Ovary (tissue), 9 donors: Measurements from ENCODE around the gene DNAI4. TPM values are rescaled to one million over a fixed set of nuclear protein-coding genes. Genes with fewer than 3 reads are reported as not detected.

Experiments used
- DNase-seq, 5 donors: peaks; one replicate each; pipeline ENCODE4 v3.0.0-alpha.2; 2019 to 2020
- H3K27ac ChIP-seq, 2 donors: fragments of 200-600 bp; one replicate each; pipeline versions ENCODE4 v1.5.1 to v1.8.0; 2019 to 2022
- H3K27me3 ChIP-seq: fragments of 200-600 bp; one replicate; pipeline ENCODE4 v1.8.0; 2022
- H3K36me3 ChIP-seq: fragments of 200-600 bp; sonication (generic); one replicate; pipeline ENCODE4 v1.5.1; 2019
- H3K4me1 ChIP-seq: one replicate; pipeline ENCODE4 v1.8.1; 2013; ENCODE audit warnings: mild to moderate bottlenecking, moderate library complexity; ENCODE audit not compliant: insufficient read depth
- H3K4me3 ChIP-seq: fragments of 200-600 bp; sonication (generic); one replicate; pipeline ENCODE4 v1.5.1; 2017
- H3K9me3 ChIP-seq, 2 donors: fragments of 200-600 bp in 1 of 2; sonication (generic) in 1 of 2; one replicate each; pipeline versions ENCODE4 v1.5.1 to v1.8.1; 2013 to 2019; ENCODE audit warnings: mild to moderate bottlenecking in 1 of 2, moderate library complexity in 1 of 2
- EP300 ChIP-seq: sonication (generic); formaldehyde crosslinking; IDR thresholded peaks from one replicate; pipeline ENCODE4 v1.6.1; 2017; ENCODE audit warnings: antibody characterized with exemption
- POLR2A ChIP-seq: fragments of 450-650 bp; IDR thresholded peaks from one replicate; pipeline ENCODE4 v1.6.1; 2017; ENCODE audit warnings: antibody characterized with exemption, mild to moderate bottlenecking, moderate library complexity
- WGBS, 3 donors: extraction: QIAGEN DNeasy Blood & Tissue Kit in 1 of 3; methylation state at CpG; one replicate each; pipeline versions ENCODE4 v1.1.5 to v1.1.7; 2013 to 2017; 5-methylcytosine and 5-hydroxymethylcytosine counted together
- intact Hi-C, 4 donors: fragments of 100-400 bp; cut with DNase I; formaldehyde crosslinking; loops; one replicate each; pipeline versions ENCODE4 v1.11.0 to v1.15.1; 2022 to 2023
- polyA plus RNA-seq, 2 donors: library from polyadenylated mRNA; stranded (reverse); fragments of 200-250 nt in 1 of 2; fragments of 350-450 nt in 1 of 2; fragmentation: Illumina TruSeq in 1 of 2; extraction: RNeasy Lipid Tissue Mini Kit (QIAGEN cat#74804) in 1 of 2; gene quantifications; one replicate each; pipeline ENCODE4 v1.2.3, GENCODE V29; 2013 to 2014
- total RNA-seq, 7 donors: library from RNA; depleted of rRNA in 2 of 7; stranded (reverse); fragments of >200 nt in 2 of 7; fragmentation: NEBNext Ultra II Directional in 3 of 7; extraction: Animal tissue kit (Norgen Biotek cat#: 25700) in 3 of 7; gene quantifications; one replicate each; pipeline versions ENCODE4 v1.1.0 to v1.2.4, GENCODE V29; 2016 to 2023
- TF ChIP-seq, protein P1 (sequence below), 3 donors: fragments of 450-650 bp in 2 of 3; fragments of 200-600 bp in 1 of 3; IDR thresholded peaks; one replicate each; pipeline versions ENCODE4 v1.5.1 to v1.8.0; 2016 to 2022; ENCODE audit warnings: antibody characterized with exemption in 3 of 3, mild to moderate bottlenecking in 1 of 3
- donor health status: DM: no; HTN: no; CAD: no; lungs with moderate emphysema.
- donor health status: DM: no; HTN: no; CAD: no.
- donor health status: Bipolar disorder and iron deficiency.
- donor health status: DM: yes; HTN: yes; CAD: no.
- donor health status: DM: no; HTN: no; CAD: no.
- donor health status: DM: yes; HTN: yes; CAD: no.

The DNAI4 gene
- total and polyA plus RNA-seq, 9 donors = 2.5 to 52.6 (median 27.2) TPM

DNA sequence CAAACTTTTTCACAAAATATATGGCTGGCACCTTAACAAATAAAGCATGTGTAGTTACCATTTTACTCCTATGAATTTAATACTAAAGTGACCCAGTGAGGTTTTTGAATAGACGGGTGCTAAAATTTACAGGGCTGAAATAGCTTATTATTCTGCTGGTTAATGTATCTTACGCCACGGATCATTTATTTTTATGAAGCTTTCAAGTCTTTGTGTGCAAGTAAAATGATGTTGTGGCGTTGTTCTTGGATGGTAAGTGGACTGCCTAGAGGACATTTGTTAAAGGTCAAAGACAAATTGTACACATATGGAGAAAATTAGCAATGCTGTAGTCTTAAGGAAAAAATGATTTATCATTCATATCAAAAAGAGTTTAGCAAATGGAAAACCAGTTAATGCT, 146.4 kb downstream of the DNAI4 start:
- WGBS, 3 donors = 56 to 86% (median 76%) methylated on average over 4 of the region's 4 CpGs
- H3K4me1 ChIP-seq = peaks cover 2% of the 10 kb centered on the region
- H3K36me3 ChIP-seq = no peaks in the 10 kb centered on the region
- intact Hi-C loops = no loop called here
- no peak for DNase-seq
- no peak overlapping the region for H3K4me3 ChIP-seq
- no peaks in the 10 kb centered on the region for H3K9me3 ChIP-seq
- no peak for TF ChIP-seq POLR2A
- no peak for TF ChIP-seq EP300
- TF ChIP-seq, protein P1, sequence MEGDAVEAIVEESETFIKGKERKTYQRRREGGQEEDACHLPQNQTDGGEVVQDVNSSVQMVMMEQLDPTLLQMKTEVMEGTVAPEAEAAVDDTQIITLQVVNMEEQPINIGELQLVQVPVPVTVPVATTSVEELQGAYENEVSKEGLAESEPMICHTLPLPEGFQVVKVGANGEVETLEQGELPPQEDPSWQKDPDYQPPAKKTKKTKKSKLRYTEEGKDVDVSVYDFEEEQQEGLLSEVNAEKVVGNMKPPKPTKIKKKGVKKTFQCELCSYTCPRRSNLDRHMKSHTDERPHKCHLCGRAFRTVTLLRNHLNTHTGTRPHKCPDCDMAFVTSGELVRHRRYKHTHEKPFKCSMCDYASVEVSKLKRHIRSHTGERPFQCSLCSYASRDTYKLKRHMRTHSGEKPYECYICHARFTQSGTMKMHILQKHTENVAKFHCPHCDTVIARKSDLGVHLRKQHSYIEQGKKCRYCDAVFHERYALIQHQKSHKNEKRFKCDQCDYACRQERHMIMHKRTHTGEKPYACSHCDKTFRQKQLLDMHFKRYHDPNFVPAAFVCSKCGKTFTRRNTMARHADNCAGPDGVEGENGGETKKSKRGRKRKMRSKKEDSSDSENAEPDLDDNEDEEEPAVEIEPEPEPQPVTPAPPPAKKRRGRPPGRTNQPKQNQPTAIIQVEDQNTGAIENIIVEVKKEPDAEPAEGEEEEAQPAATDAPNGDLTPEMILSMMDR (IDR thresholded peaks at IDR 0.05) = no peak
- H3K27me3 ChIP-seq = no peaks in the 10 kb centered on the region
- H3K27ac ChIP-seq = no peak overlapping the region

DNA sequence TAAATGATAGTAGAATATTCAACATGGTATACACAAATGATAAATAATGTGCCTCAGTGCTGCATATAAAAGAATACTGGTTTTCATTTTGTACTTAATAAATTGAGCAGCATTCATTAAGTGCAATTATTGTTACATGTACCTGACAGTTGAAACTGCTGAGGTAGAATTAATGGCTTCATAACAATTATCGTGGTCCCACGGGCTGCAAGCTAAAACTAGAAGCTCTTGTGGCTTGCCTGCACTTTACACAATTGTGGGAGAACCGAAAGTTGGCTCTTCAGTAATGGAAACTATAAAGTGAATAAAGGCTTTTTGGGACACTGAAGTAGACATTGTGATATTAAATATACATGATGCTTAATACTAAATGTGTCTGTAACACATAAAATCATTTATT, 146.8 kb downstream of the DNAI4 start:
- no peak overlapping the region for H3K4me3 ChIP-seq
- no peak for DNase-seq
- H3K4me1 ChIP-seq = peaks cover 2% of the 10 kb centered on the region
- H3K27me3 ChIP-seq = no peaks in the 10 kb centered on the region
- TF ChIP-seq EP300 (no peak), POLR2A (no peak)
- TF ChIP-seq, protein P1 (IDR thresholded peaks at IDR 0.05) = no peak
- H3K27ac ChIP-seq = no peak overlapping the region
- 36 to 54% (median 39%) methylated on average over 3 of the region's 3 CpGs for WGBS, 3 donors
- intact Hi-C loops = no loop called here
- no peaks in the 10 kb centered on the region for H3K9me3 ChIP-seq
- H3K36me3 ChIP-seq = no peaks in the 10 kb centered on the region

DNA sequence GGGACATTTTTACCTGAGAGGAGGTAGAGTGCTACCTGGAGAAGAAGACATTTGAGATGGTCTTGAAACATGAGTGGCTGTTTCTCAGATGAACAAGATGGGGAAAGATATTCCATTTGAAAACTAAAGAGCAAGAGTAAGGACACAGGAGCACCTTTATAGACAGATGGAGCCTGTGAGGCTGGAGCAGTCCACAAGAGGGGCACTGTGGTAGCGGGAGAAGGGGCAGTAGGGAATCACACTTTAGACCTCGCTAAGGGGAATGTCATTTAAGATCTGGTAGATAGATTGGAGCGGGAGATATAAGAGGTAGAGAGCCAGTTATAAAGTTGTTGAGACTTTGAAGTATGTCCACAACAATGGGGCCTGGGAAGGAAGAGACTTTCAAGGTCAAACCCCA, 149.0 kb downstream of the DNAI4 start:
- H3K36me3 ChIP-seq = no peaks in the 10 kb centered on the region
- no peak overlapping the region for H3K27ac ChIP-seq
- no peak for DNase-seq
- H3K4me1 ChIP-seq = peaks cover 2% of the 10 kb centered on the region
- H3K27me3 ChIP-seq = no peaks in the 10 kb centered on the region
- 77 to 86% (median 81%) methylated on average over 3 of the region's 3 CpGs for WGBS, 3 donors
- intact Hi-C loops = no loop called here
- H3K4me3 ChIP-seq = no peak overlapping the region
- TF ChIP-seq, protein P1 (IDR thresholded peaks at IDR 0.05) = no peak
- TF ChIP-seq POLR2A (no peak), EP300 (no peak)
- H3K9me3 ChIP-seq = no peaks in the 10 kb centered on the region

DNA sequence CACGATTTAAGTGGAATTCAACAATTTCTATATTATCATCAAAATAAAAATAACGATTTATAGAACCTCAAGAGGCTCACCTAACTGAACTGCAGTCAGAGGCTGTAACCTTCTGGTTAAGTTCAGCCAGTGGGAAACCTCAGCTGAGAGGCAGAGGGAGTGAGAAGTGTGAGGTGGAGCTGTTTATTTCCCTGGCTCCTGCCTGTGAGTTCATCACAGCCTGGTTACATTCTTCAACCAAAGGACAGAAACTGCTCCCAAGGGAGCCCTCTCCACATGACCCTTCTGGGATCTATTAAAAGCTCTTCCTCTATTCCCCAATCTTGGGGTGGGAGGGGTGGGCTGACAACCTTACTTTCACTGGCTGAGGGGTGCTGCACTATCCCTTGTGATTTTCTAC, 150.2 kb downstream of the DNAI4 start:
- Histone ChIP-seq H3K4me3 (no peak overlapping the region), H3K4me1 (peaks cover 2% of the 10 kb centered on the region), H3K36me3 (no peaks in the 10 kb centered on the region), H3K27ac (no peak overlapping the region), H3K9me3 (no peaks in the 10 kb centered on the region), H3K27me3 (no peaks in the 10 kb centered on the region)
- TF ChIP-seq, protein P1 (IDR thresholded peaks at IDR 0.05) = no peak
- TF ChIP-seq POLR2A = no peak
- no peak for DNase-seq
- WGBS, 3 donors = 55 to 72% (median 63%) methylated on average over 2 of the region's 2 CpGs
- intact Hi-C loops = no loop called here

DNA sequence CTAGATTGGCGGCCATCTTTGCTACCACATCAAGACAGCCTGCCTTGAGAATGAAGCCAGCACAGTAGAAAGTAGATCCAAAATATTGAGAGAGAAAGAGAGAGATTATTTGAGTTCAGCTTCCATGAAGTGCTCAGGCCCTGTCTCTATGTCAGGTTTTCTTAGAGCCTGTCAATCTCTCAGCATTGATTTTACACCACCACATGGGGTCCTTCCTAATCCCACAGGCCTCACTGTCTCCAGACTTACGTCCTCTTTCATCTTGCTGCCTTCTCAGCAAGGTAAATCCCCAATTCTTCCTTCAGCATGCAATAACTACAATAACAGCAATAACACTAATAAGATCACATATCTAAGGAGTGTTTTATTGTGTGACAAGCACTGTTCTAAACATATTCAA, 151.4 kb downstream of the DNAI4 start:
- WGBS, 3 donors = 93 to 98% (median 95%) methylated on average over 2 of the region's 2 CpGs
- Histone ChIP-seq H3K27me3 (no peaks in the 10 kb centered on the region), H3K36me3 (no peaks in the 10 kb centered on the region), H3K27ac (no peak overlapping the region), H3K4me3 (no peak overlapping the region), H3K4me1 (no peaks in the 10 kb centered on the region), H3K9me3 (no peaks in the 10 kb centered on the region)
- DNase-seq = no peak
- no peak for TF ChIP-seq POLR2A
- TF ChIP-seq, protein P1 (IDR thresholded peaks at IDR 0.05) = no peak
- no peak for TF ChIP-seq EP300
- intact Hi-C loops = no loop called here
